Retina (tissue), 1 donor: ENCODE results near the gene IL20RB.

Source experiments
- DNase-seq: peaks from one replicate; pipeline ENCODE4 v3.0.0-alpha.2; 2016

IL20RB gene, protein sequence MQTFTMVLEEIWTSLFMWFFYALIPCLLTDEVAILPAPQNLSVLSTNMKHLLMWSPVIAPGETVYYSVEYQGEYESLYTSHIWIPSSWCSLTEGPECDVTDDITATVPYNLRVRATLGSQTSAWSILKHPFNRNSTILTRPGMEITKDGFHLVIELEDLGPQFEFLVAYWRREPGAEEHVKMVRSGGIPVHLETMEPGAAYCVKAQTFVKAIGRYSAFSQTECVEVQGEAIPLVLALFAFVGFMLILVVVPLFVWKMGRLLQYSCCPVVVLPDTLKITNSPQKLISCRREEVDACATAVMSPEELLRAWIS

DNA sequence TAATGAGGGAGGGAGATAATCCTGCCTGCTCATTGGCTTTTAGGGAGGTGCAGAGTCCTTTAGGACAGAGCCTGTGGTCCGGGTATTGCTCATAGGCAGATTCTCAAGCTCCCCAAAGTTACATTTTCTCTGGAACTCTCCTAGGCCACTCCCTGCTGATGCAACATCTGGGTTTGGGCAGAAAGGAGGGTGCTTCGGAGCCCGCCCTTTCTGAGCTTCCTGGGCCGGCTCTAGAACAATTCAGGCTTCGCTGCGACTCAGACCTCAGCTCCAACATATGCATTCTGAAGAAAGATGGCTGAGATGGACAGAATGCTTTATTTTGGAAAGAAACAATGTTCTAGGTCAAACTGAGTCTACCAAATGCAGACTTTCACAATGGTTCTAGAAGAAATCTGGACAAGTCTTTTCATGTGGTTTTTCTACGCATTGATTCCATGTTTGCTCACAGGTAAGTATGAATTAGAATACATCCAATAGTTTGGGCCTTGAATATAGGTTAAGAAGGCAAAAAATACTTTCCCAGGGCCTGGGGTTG, at the start of gene IL20RB:
Gene IL20RB, plus strand, starts transcription at position 233 of the 538 bp plus-strand sequence. Its CDS starts 131 bp downstream, at position 364.
- no peak for DNase-seq

DNA sequence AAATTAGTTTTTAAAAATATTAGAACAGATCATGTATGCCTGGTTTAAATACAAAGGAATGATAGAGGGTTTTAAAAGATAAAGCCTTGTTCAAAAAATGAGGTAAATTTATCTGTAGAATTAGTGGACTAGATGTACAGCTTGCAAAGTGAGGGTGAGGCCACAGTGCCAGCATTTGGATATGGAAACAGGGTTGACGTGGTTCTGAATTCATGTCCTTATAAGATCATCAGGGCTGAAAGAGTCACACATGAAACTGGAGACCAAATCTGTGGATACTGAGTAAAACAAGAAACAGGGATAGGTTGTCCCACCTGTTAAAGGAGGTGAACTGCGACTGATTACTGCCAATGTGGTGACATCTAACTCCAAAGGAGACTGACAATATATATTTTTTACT, 49.5 kb upstream of the IL20RB start:
- DNase-seq: no peak

DNA sequence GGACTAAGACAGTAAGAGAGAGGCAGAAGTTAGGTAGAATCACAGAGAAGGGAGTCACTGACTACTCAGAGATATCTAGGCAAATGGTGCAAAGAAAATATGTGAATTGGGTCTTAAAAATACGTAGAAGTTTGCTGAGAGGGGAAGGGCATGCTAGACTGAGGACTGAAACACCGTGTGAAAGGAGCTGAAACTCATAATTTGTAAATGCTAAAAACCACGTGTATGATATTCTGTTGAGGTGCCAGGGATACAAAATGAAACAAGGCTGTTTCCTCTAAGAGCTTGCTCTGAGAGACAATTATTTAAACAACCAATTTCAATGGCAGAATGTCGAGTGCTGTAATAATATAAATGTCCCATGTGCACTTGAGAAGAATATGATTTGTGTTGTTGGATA, 48.6 kb upstream of the IL20RB start:
- no peak for DNase-seq

DNA sequence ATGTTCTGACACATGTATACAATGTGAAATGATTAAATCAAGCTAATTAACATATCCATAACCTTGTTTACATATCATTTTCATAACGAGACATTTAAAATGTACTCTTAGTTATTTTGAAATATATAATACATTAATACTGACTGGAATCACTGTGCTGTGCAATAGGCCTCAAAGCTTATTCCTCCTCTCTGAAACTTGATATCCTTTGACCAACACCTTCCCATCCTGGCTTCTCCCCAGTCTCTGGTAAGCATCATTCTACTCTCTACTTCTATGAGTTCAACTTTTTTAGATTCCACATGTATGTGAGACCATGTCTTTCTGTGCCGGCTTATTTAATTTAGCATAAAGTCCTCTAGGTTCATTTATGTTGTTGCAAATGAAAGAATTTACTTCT, 47.1 kb upstream of the IL20RB start:
- DNase-seq: no peak

DNA sequence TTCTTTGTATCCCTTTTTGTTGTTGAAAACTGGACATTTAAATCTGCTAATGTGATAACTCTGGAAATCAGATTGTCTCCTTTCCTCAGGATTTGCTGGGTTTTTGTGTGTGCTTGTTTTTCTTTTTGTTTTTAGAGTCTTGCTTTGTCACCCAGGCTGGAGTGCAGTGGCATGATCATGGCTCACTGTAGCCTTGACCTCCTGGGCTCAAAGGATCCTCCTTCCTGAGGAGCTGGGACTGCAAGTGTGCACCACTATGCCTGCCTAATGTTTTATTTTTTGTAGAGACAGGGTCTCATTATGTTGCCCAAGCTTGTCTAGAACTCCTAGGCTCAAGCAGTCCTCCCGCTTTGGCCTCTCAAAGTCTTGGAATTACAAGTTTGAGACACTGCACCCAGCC, 44.6 kb upstream of the IL20RB start:
- no peak for DNase-seq

DNA sequence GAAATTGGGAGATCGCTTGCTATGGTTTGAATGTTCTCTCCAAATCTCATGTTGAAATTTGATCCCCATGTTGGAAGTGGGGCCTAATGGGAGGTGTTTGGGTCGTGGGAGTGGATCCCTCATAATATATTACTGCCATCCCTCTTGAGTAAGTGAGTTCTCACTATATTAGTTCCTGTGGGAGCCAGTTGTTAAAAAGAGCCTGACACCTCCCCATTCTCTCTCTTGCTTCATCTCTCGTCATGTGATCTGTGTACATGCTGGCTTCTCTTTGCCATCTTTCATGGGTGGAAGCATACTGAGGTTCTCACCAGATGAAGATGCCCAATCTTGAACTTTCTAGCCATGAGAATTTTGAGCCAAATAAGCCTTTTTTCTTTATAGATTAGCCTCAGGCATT, 43.0 kb upstream of the IL20RB start:
- no peak for DNase-seq

DNA sequence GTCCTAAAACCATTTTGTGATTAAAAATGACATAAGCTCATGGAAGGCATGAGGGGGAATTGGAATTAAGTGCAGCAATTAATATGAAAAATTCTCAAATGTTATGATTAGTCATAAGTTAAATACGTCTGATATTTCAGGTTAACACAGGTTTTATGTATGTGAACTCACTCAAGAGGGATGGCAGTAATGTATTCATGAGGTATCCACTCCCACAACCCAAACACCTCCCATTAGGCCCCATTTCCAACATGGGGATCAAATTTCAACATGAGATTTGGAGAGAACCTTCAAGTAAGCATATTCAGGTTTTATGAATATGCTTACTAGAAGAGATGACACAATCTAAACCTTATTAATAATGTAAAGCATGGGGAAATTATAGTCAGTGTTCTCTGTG, 41.6 kb upstream of the IL20RB start:
- no peak for DNase-seq

DNA sequence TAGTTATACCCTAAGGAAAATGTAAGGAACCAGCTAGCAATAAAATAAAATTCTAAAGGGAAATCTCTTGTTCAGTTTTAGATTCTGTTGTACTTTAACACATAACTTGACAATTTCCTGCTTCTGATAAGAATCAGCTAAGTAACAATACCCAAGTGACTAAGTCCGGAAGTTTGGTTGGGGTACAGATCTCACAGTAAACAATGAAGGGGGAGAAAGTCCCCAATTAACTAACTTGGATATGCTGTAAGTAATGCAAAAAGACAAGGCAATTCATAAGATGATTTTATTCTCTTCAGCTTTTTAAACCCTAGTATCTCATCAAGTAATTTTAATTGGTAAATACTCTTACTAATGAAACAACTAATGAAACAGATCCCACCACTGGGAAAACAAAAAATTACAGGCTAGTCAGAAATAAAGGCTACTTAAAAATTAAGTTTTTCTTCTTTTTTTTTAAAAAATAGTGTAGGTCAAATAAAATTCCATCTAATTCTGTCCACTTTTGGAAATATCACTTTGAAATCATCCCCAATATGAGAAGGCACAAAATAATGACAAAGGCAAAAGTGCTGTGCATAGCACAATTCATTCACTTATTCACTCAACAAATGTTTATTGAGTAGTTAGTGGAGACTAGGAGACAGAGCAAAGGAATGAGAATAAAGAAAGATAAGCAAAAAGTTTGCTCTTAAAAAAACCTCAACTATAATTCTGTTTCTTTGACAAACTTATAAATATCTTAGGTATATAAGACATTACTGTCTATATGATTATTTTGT, 37.8 kb upstream of the IL20RB start:
- DNase-seq: no peak

DNA sequence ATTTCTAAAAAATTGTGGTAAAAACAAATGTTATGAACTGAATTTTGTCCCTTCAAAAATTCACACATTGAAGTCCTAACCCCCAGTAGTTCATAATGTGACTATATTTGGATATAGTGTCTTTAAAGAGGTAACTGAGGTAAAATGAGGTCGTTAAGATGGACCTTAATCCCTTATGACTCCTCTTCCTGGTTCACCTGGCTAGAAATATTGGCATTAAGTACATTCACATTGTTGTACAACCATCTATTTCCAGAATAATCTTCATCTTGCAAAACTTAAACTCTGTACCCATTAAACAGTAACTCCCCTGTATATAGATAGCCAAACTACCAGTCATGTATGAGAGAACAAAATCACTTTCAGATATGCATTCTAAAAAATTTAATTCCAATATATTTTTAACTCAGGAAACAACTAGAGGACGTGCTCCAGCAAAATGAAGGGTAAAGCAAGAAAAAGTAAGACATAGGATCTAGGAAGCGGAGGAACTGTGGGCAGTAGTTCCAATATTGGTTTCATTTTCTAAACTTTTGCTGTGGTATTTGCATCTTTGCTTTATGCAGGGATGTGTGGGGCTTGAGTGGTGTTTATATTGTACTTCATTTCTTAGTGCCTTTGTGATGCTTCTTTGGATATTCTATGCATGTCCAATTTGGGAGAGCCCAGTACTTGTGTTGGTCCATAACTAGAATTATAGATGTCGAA, 36.7 kb upstream of the IL20RB start:
- no peak for DNase-seq

DNA sequence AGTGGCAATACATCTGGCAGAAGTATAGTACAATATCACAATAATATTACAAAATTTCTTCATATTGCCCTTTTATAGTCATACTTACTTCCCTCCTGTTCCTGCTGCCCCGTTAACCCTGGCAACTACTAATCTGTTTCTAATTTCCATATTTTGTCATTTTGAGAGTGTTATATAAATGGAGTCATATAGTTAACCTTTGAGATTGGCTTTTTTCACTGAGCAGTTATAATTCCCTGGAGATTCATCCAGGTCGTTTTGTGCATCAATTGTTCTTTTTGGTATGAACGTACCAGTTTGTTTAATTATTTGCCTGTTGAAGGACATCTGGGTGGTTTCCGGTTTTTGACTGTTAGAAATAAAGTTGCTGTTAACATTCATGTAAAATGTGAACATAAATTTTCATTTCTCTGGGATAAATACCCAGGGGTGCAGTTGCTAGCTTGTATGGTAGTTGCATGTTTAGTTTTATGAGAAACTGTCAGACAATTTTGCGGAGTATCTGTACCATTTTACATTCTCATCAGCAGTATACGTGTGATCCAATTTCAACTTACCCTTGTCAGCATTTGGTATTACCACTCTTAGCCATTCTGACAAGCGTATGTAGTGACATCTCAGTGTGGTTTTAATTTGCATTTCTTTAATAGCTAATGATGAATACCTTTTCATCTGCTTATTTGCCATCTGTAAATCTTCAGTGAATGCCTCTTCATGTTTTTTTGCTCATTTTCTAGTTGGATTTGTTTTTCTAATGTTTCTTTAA, 32.2 kb upstream of the IL20RB start:
- DNase-seq: no peak

DNA sequence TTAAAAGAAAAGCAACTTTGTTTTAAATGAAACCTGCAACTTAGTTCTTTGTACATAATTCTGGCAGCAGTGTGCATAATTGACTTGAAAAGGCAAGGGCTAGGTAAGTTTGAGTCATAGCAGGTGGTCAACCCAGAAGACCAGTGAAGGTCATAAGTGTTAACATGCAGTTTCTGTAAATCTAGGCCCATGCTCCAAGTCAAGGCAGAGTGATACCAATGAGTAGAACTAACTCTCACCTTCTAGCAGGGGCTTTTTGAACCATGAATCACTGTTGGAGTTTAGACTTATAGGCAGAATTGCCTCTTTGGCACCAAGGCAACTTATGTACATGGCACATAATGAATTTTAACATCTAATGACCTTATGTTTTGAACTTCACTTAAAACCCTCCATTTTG, 29.5 kb upstream of the IL20RB start:
- no peak for DNase-seq

DNA sequence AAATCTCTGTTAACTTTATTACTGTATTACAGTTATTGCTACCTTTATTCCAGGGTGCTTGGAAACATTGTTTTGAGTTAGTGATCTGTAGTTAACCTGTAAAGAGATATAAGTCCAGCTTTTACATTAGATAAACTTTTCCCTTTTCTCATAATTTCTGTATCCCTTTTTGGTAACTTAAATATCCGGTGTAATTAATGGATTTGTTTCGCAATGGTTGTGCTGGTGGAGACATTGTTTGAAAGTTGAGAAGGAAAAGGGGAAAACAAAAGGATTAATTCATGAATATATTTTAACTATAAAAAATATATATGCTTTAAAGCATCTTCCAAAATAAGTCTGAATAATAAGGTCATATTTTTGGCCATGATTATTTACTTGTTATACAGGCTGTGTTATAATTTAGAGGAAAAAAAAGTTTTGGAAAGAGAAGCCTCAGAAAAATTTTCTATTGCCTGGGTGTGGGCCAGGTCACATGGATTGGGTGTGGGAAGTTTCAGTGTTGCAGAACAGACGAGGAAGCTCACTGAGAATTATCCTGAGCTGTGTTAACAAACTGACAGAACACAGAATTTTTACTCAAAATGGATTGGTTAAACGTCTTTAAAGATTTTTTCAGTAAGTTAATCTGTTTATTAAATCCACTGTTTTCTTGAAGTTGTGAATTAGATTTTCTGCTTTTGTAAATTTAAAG, 27.7 kb upstream of the IL20RB start:
- no peak for DNase-seq

DNA sequence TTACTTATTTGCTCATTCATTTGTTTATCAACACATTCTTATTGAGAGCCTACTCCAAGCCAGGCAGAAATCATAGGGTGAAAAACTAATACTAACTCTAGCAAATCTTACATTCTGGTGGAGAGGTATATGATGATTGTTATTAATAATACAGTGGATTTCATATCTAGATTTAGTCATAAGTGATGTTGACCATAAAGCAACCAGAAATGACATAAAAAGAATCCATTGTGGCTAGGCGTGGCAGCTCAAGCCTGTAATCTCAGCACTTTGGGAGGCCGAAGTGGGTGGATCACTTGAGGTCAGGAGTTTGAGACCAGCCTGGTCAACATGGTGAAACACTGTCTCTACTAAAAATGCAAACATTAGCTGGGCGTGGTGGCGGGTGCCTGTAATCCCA, 26.2 kb upstream of the IL20RB start:
- DNase-seq: no peak

DNA sequence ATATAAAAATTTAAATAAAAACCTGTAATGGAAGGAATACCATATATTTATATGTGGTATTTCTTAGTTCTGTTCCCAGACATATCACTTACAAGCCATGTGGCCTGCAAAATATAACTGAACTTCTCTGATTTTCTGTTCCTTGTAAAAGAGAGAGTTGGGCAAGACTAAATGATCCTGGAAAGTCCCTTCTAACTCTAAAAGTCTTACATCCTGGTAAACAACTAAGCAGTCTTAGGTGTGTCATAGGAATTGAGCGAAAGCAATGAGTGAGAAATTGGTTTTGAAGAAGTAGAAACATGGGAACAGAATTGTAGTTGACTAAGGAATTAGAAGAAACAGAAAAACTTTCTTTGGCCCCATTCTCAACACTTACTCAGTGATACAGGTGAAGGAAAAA, 25.3 kb upstream of the IL20RB start:
- DNase-seq: no peak

DNA sequence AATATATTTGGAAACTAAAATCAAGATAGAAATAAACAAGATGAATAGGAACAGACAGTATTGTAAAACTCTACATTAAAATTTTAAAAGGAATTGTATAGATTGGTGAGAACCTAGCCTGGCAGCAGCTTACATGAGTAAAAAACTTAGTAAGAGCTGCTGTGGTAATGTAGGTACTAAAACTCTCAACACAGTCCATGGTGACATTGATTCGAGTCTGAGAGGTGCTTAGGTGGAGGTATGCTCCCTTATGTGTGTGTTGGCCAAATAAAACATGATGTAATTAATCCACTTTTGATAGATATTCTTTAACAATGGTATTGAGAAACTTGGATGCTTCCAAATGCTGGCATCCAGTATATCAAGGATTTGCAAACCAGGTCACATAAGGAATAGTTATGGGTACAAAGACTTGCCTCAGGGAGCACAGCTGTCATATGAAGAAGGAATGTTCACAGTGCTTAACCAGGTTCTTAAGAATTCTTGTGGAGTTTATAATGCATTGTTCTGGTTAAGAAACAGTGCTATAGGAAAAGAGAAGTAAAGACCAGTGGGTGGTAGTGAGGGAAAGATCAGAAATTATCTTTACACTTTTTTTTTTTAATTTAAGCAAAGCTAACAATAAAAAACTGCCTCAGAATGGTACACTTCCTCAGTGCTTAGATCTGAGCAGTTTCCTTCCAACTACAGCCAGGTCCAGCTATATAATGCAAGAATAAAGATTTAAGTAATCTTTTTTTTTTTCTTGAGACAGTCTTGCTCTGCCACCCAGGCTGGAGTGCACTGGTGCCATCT, 24.6 kb upstream of the IL20RB start:
- DNase-seq: no peak

DNA sequence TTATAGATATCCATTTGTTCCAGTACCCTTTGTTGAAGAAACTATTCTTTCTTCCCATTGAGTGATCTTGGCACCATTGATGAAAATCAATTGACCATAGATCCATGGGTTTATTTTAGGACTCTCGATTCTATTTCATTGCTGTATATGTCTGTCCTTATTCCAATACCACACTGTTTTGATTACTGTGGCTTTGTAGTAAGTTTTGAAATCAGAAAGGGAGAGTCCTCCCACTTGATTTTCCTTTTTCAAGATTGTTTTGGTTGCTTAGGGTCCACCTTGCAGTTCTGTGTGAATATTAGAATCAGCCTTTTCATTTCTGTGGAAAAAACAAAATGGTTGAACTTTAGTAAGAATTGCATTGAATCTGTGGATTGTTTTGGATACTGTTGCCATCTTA, 20.6 kb upstream of the IL20RB start:
- DNase-seq: no peak

DNA sequence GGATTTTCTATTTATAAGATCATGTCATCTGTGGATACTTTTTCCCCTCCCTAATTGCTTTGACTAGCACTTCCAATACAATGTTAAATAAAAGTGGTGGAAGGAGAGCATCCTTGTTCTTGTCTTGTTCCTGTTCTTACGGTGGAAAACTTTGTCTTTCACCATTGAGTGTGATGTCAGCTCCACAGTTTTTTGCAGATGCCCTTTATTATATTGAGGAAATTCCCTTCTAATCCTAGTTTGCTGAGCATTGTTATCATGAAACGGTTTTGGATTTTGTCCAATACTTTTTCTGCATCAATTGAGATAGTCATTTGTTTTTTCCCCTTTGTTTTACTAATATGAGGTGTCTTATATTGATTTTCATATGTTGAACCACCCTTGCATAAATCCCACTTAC, 19.9 kb upstream of the IL20RB start:
- no peak for DNase-seq

DNA sequence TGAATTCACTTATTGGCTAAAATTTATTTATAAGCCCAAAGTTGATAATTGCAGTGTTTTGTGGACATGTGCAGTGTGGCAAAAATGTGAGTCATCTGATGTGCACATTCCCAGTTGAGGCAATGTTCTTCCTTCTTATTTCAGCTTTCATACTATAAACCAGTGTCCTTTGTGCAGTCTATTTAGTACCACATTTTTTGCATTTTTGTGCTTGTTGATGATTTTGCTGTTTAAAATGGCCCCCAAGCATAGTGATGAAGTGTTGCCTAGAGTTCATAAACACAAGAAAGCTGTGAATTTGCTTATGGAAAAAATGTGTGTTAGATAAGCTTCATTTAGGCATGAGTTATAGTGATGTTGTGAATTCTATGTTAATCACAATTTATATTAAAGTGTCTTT, 19.4 kb upstream of the IL20RB start:
- DNase-seq: no peak

DNA sequence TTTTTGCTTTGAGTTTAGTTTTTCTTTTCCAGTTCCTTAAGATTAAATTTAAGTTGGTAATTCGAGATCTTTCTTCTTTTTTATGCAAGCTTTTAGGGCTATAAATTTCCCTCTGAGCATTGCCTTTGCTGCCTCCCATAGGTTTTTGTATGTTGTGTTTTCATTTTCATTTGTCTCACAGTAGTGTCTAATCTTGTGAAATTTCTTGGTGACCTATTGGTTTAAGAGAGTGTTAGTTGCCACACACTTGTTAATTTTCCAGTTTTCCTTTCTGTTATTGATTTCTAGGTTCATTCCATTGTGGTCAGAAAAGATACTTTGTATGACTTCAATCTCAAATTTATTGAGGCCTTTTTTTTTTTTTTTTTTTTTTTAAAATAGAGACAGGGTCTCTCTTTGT, 18.3 kb upstream of the IL20RB start:
- DNase-seq: no peak

DNA sequence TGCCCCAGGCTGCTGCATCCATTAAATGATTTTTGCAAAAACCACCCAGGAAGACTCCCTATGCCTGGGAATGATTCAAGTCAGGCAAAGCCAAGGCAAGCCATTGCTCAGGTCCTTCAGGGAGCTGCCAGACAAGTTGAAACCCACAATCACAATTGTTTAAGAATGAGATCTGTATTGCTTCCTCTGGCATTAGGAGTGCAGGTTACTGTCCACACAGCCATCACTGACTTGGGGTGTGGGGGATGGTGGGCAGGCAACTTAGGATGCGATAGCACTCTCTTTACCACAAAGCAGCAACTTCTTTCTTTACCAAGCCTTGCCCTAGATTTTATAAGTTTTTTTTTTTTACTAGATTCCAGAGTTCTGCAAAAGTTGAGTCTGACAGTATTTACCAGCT, 15.0 kb upstream of the IL20RB start:
- DNase-seq: peak; percentile 11

DNA sequence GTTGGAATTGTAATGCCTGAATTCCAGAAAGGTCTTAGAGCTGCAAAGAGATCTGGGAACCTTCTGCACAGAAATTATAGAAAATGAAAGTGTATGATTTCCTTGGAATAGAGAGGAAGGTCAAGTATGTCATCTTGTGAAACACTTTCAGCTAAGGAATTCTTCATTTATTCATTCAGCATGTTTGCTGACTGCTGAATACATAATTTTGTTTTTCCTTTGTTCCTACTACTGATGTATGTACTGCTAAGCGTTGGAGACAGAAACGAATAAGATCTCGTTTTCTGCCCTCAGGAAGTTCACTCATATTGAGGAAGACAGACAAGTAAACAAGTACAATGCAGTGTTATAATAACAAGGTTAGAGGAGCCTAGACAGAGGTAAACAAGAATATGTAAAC, 14.3 kb upstream of the IL20RB start:
- no peak for DNase-seq
